H9 (cell line): ENCODE results near the gene PRX. TPM values are rescaled to one million over a fixed set of nuclear protein-coding genes. Genes with fewer than 3 reads are reported as not detected.
A peak's percentile ranks its signal among the peaks of the same experiment; 100 is the strongest.

ENCODE experiments used
- DNase-seq: peaks from one replicate; pipeline ENCODE4 v3.0.0-alpha.2; 2017
- H2AFZ ChIP-seq: one replicate; pipeline ENCODE4 v1.6.1; 2013; ENCODE audit warnings: mild to moderate bottlenecking, low read length, control low read depth, moderate library complexity
- H2AK5ac ChIP-seq: 2 replicates; pipeline ENCODE4 v1.6.1; 2013; ENCODE audit warnings: low read length, control low read depth, mixed read lengths; ENCODE audit not compliant: insufficient read length
- H2BK120ac ChIP-seq: one replicate; pipeline ENCODE4 v1.6.1; 2013; ENCODE audit warnings: low read depth, mild to moderate bottlenecking, low read length, control low read depth, inconsistent platforms; ENCODE audit not compliant: poor library complexity, severe bottlenecking
- H2BK12ac ChIP-seq: 2 replicates; pipeline ENCODE4 v1.6.1; 2013; ENCODE audit warnings: low read length, control low read depth, mixed read lengths, low read depth; ENCODE audit not compliant: insufficient read length
- H2BK15ac ChIP-seq: 2 replicates; pipeline ENCODE4 v1.6.1; 2013; ENCODE audit warnings: low read depth, low read length, control low read depth
- H2BK20ac ChIP-seq: one replicate; pipeline ENCODE4 v1.6.1; 2013; ENCODE audit warnings: low read depth, mild to moderate bottlenecking, low read length, control low read depth, inconsistent platforms; ENCODE audit not compliant: poor library complexity, severe bottlenecking
- H2BK5ac ChIP-seq: 2 replicates; pipeline ENCODE4 v1.6.1; 2013; ENCODE audit warnings: low read length, control low read depth, mixed read lengths; ENCODE audit not compliant: insufficient read length
- H3K14ac ChIP-seq: 2 replicates; pipeline ENCODE4 v1.6.1; 2013; ENCODE audit warnings: low read length, control low read depth; ENCODE audit not compliant: insufficient read depth
- H3K18ac ChIP-seq: 2 replicates; pipeline ENCODE4 v1.6.1; 2013; ENCODE audit warnings: low read depth, mild to moderate bottlenecking, mixed read lengths, low read length, control low read depth; ENCODE audit not compliant: insufficient read length
- H3K23ac ChIP-seq: 2 replicates; pipeline ENCODE4 v1.6.1; 2013; ENCODE audit warnings: low read length, control low read depth, mixed read lengths, low read depth; ENCODE audit not compliant: insufficient read length
- H3K23me2 ChIP-seq: 2 replicates; pipeline ENCODE4 v1.6.1; 2013; ENCODE audit warnings: low read depth, mild to moderate bottlenecking, mixed read lengths, low read length, control low read depth; ENCODE audit not compliant: insufficient read length, poor library complexity, severe bottlenecking
- H3K27ac ChIP-seq: 2 replicates; pipeline ENCODE4 v1.5.1; 2013; ENCODE audit warnings: low read length, control low read depth, mixed read lengths, low read depth; ENCODE audit not compliant: insufficient read length
- H3K27me3 ChIP-seq: 2 replicates; pipeline ENCODE4 v1.6.1; 2013; ENCODE audit warnings: low read length, control low read depth, inconsistent platforms; ENCODE audit not compliant: insufficient read depth
- H3K4ac ChIP-seq: 2 replicates; pipeline ENCODE4 v1.6.1; 2013; ENCODE audit warnings: low read depth, mild to moderate bottlenecking, control low read depth, inconsistent platforms, low read length, moderate library complexity
- H3K4me1 ChIP-seq: 2 replicates; pipeline ENCODE4 v1.6.1; 2013; ENCODE audit warnings: low read length, control low read depth, inconsistent platforms; ENCODE audit not compliant: insufficient read depth
- H3K4me2 ChIP-seq: 2 replicates; pipeline ENCODE4 v1.6.1; 2013; ENCODE audit warnings: low read length, control low read depth, mixed read lengths; ENCODE audit not compliant: insufficient read length, insufficient read depth
- H3K56ac ChIP-seq: 2 replicates; pipeline ENCODE4 v1.6.1; 2013; ENCODE audit warnings: low read depth, mild to moderate bottlenecking, mixed read lengths, low read length, control low read depth; ENCODE audit not compliant: insufficient read length
- H3K79me1 ChIP-seq: 2 replicates; pipeline ENCODE4 v1.6.1; 2013; ENCODE audit warnings: low read depth, mild to moderate bottlenecking, moderate library complexity, low read length, control low read depth, inconsistent platforms; ENCODE audit not compliant: insufficient read depth, poor library complexity, severe bottlenecking
- H3K79me2 ChIP-seq: 2 replicates; pipeline ENCODE4 v1.6.1; 2013; ENCODE audit warnings: low read length, control low read depth, inconsistent platforms; ENCODE audit not compliant: insufficient read depth
- H3K9ac ChIP-seq: 2 replicates; pipeline ENCODE4 v1.6.1; 2013; ENCODE audit warnings: low read length, control low read depth, mixed read lengths; ENCODE audit not compliant: insufficient read length; ENCODE audit errors: extremely low read depth
- H3K9me3 ChIP-seq: one replicate; pipeline ENCODE4 v1.6.1; 2013; ENCODE audit warnings: low read depth, low read length, inconsistent platforms; ENCODE audit not compliant: control insufficient read depth
- H3T11ph ChIP-seq: one replicate; pipeline ENCODE4 v1.6.1; 2013; ENCODE audit warnings: mild to moderate bottlenecking, low read length, control low read depth, inconsistent platforms
- H4K20me1 ChIP-seq: one replicate; pipeline ENCODE4 v1.6.1; 2013; ENCODE audit not compliant: control insufficient read depth, insufficient read length, insufficient read depth
- H4K5ac ChIP-seq: 2 replicates; pipeline ENCODE4 v1.6.1; 2013; ENCODE audit warnings: low read depth, mild to moderate bottlenecking, mixed read lengths, low read length, control low read depth; ENCODE audit not compliant: insufficient read length
- H4K8ac ChIP-seq: replicated peaks from 2 replicates; pipeline ENCODE4 v1.6.1; 2013; ENCODE audit warnings: low read length, control low read depth, mixed read lengths, low read depth; ENCODE audit not compliant: insufficient read length
- H4K91ac ChIP-seq: 2 replicates; pipeline ENCODE4 v1.6.1; 2013; ENCODE audit warnings: low read depth, mild to moderate bottlenecking, moderate library complexity, mixed read lengths, low read length, control low read depth; ENCODE audit not compliant: insufficient read length
- H3K27ac Mint-ChIP-seq, 3 experiments: 2 replicates in 2 of 3; 3 replicates in 1 of 3; pipeline ENCODE4 v1.8.0; 2020 to 2021; ENCODE audit warnings: mixed read lengths in 3 of 3, mild to moderate bottlenecking in 1 of 3, moderate library complexity in 1 of 3
- H3K27me3 Mint-ChIP-seq: 2 replicates; pipeline ENCODE4 v1.8.0; 2021; ENCODE audit warnings: low read depth, mild to moderate bottlenecking, moderate library complexity, mixed read lengths
- H3K36me3 Mint-ChIP-seq, 3 experiments: 2 replicates in 2 of 3; 3 replicates in 1 of 3; pipeline ENCODE4 v1.8.0; 2020 to 2021; ENCODE audit warnings: low read depth in 3 of 3, mixed read lengths in 3 of 3; ENCODE audit not compliant: insufficient read depth in 1 of 3
- H3K4me1 Mint-ChIP-seq, 2 experiments: 2 replicates each; pipeline ENCODE4 v1.8.0; 2020; ENCODE audit warnings: mixed read lengths in 2 of 2
- H3K4me3 Mint-ChIP-seq, 2 experiments: 2 replicates in 1 of 2; 3 replicates in 1 of 2; pipeline ENCODE4 v1.8.0; 2020 to 2021; ENCODE audit warnings: mild to moderate bottlenecking in 2 of 2, mixed read lengths in 2 of 2, moderate library complexity in 1 of 2
- H3K9me3 Mint-ChIP-seq, 2 experiments: 2 replicates in 1 of 2; 3 replicates in 1 of 2; pipeline ENCODE4 v1.8.0; 2020; ENCODE audit warnings: mild to moderate bottlenecking in 2 of 2, mixed read lengths in 2 of 2, moderate library complexity in 1 of 2
- CTCF ChIP-seq: fragments of 200-600 bp; sonication (generic); conservative IDR thresholded peaks from 3 replicates; pipeline ENCODE4 v1.8.0; 2021; ENCODE audit warnings: antibody characterized with exemption, mild to moderate bottlenecking
- WGBS: extraction: QIAGEN DNeasy Blood & Tissue Kit; methylation state at CpG from one replicate; pipeline ENCODE4 v1.1.7; 2013; ENCODE audit warnings: missing lambda C conversion rate, low lambda C conversion rate, mixed read lengths; ENCODE audit not compliant: insufficient read length; ENCODE audit errors: extremely low coverage; 5-methylcytosine and 5-hydroxymethylcytosine counted together
- total RNA-seq: library from RNA; stranded (reverse); gene quantifications from 2 replicates; pipeline ENCODE4 v1.2.1, GENCODE V29; 2021

PRX gene
- total RNA-seq, 1 experiment from 2014 or later = 4.0 TPM

DNA sequence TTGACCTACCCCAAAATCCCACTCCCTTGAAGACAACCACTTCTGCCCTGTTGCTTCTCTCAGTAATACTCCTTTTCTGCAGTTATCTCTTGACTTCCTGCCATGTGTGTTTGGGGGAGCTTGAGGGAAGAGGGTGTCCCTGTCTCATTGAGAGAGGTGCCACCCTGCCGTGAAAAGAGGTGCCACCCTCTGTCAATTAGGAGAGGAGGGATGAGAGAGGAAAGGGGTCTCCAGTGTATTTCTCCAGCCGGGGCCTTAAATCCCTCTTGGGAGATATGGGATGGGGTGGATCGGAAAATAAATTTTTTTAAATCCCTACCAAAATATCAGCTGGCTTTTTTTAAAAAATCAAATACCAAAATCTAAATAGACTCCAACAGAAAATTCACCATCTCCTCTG lies 48.2 kb downstream of the PRX start:
- Histone ChIP-seq H3K4me2 (peak overlapping the region; percentile 71), H2BK5ac (no peak overlapping the region), H3K27me3 (no peaks in the 10 kb centered on the region), H2AK5ac (no peak overlapping the region), H3K23ac (no peak overlapping the region), H3K18ac (no peak overlapping the region), H3K27ac (no peak overlapping the region), H3K9ac (no peak overlapping the region), H3K79me2 (no peaks in the 10 kb centered on the region), H2BK15ac (no peak overlapping the region), H4K8ac (no peak overlapping the region), H3K9me3 (no peaks in the 10 kb centered on the region), H4K91ac (no peak overlapping the region), H3K79me1 (no peaks in the 10 kb centered on the region), H3K14ac (no peak overlapping the region), H2BK120ac (no peak overlapping the region), H4K5ac (no peak overlapping the region), H3K23me2 (peaks cover 7% of the 10 kb centered on the region), H2BK12ac (no peak overlapping the region), H3K56ac (no peak overlapping the region), H4K20me1 (no peaks in the 10 kb centered on the region), H3K4me1 (no peaks in the 10 kb centered on the region), H2BK20ac (no peak overlapping the region), H2AFZ (no peak overlapping the region), H3T11ph (no peak overlapping the region), H3K4ac (no peak overlapping the region)
- no peak for DNase-seq
- TF ChIP-seq CTCF = no peak
- no peaks in the 10 kb centered on the region for H3K9me3 Mint-ChIP-seq
- H3K27ac Mint-ChIP-seq = peak overlapping the region in 1 of 3 experiments; percentile 56; a peak in 3 of 7 replicates
- H3K4me3 Mint-ChIP-seq = peak overlapping the region; percentile 70 to 87
- peaks cover 18 to 27% of the 10 kb centered on the region in 2 experiments for H3K4me1 Mint-ChIP-seq
- no peaks in the 10 kb centered on the region; the same call in 1 of the 2 replicates for H3K27me3 Mint-ChIP-seq
- no CpG with 5 or more reads among the region's 3 CpGs for WGBS
- peaks cover 7 to 26% (median 21%) of the 10 kb centered on the region in 3 experiments; a peak in 6 of 7 replicates for H3K36me3 Mint-ChIP-seq
